HEK293 (cell line): ENCODE results near the gene RORC.
A peak's percentile ranks its signal among the peaks of the same experiment; 100 is the strongest.

Experiments
- CTCF ChIA-PET: fragments of 350-600 bp; formaldehyde crosslinking; extraction: SDS; loops from one replicate; lab custom pipeline; 2021; ENCODE audit warnings: antibody characterized with exemption; lab: Yijun Ruan, JAX
- POLR2A ChIA-PET: fragments of 300-600 bp; formaldehyde crosslinking; extraction: SDS; loops from one replicate; lab custom pipeline; 2020; ENCODE audit warnings: antibody characterized with exemption, inconsistent platforms; lab: Yijun Ruan, JAX
- H3K27ac ChIP-seq: fragments of 200-500 bp; sonication (Bioruptor generic); 2 replicates; pipeline ENCODE4 v1.5.1; 2014; ENCODE audit warnings: low read depth, low read length, control low read depth, inconsistent platforms; ENCODE audit errors: extremely low read depth
- H3K36me3 ChIP-seq, 2 experiments: fragments of 200-500 bp in 1 of 2; sonication (Bioruptor generic) in 1 of 2; 1 replicate in 1 of 2; 2 replicates in 1 of 2; pipeline ENCODE4 v1.5.1; 2014 to 2017; ENCODE audit warnings: inconsistent platforms in 2 of 2, low read length in 2 of 2; ENCODE audit not compliant: control insufficient read depth in 2 of 2, insufficient read depth in 1 of 2
- H3K4me1 ChIP-seq: fragments of 200-500 bp; sonication (Bioruptor generic); 2 replicates; pipeline ENCODE4 v1.5.1; 2014; ENCODE audit warnings: mild to moderate bottlenecking, low read length, inconsistent platforms; ENCODE audit not compliant: control insufficient read depth, insufficient read depth
- H3K4me3 ChIP-seq: 2 replicates; pipeline ENCODE4 v1.5.1; 2011; ENCODE audit warnings: low read depth, mild to moderate bottlenecking, control low read depth, low read length, moderate library complexity
- H3K9me3 ChIP-seq: fragments of 200-500 bp; sonication (Bioruptor generic); 2 replicates; pipeline ENCODE4 v1.5.1; 2014; ENCODE audit warnings: low read depth, low read length, inconsistent platforms; ENCODE audit not compliant: control insufficient read depth, insufficient read depth
- BCL11B ChIP-seq: fragments of 450-650 bp; formaldehyde crosslinking; IDR thresholded peaks from 2 replicates; pipeline ENCODE4 v1.5.1; 2016; ENCODE audit warnings: low read depth, missing biosample characterization, missing genetic modification characterization
- EGR2 ChIP-seq: fragments of 450-650 bp; formaldehyde crosslinking; IDR thresholded peaks from 2 replicates; pipeline ENCODE4 v1.5.1; 2016; ENCODE audit warnings: low read depth, missing biosample characterization, missing genetic modification characterization
- HOXD13 ChIP-seq: sonication (generic); formaldehyde crosslinking; IDR thresholded peaks from 2 replicates; pipeline ENCODE4 v1.8.0; 2022; ENCODE audit warnings: missing genetic modification reagents, borderline replicate concordance
- MZF1 ChIP-seq: fragments of 450-650 bp; formaldehyde crosslinking; IDR thresholded peaks from 2 replicates; pipeline ENCODE4 v1.5.1; 2017; ENCODE audit warnings: missing biosample characterization, missing genetic modification characterization, borderline replicate concordance
- OSR2 ChIP-seq: fragments of 450-650 bp; formaldehyde crosslinking; IDR thresholded peaks from 2 replicates; pipeline ENCODE4 v1.5.1; 2016; ENCODE audit warnings: missing biosample characterization, missing genetic modification characterization
- PATZ1 ChIP-seq: fragments of 450-650 bp; formaldehyde crosslinking; IDR thresholded peaks from 2 replicates; pipeline ENCODE4 v1.5.1; 2016; ENCODE audit warnings: missing biosample characterization, missing genetic modification characterization
- RBAK ChIP-seq: fragments of 450-650 bp; formaldehyde crosslinking; IDR thresholded peaks from 2 replicates; pipeline ENCODE4 v1.5.1; 2016; ENCODE audit warnings: missing biosample characterization, missing genetic modification characterization
- SCRT1 ChIP-seq: fragments of 450-650 bp; formaldehyde crosslinking; IDR thresholded peaks from 2 replicates; pipeline ENCODE4 v1.5.1; 2016; ENCODE audit warnings: missing biosample characterization, missing genetic modification characterization, borderline replicate concordance
- WT1 ChIP-seq: fragments of 450-650 bp; formaldehyde crosslinking; IDR thresholded peaks from 2 replicates; pipeline ENCODE4 v1.5.1; 2016; ENCODE audit warnings: missing biosample characterization, missing genetic modification characterization
- ZBTB17 ChIP-seq: fragments of 450-650 bp; formaldehyde crosslinking; IDR thresholded peaks from 2 replicates; pipeline ENCODE4 v1.5.1; 2016; ENCODE audit warnings: missing biosample characterization, missing genetic modification characterization
- ZBTB44 ChIP-seq: fragments of 450-650 bp; IDR thresholded peaks from 2 replicates; pipeline ENCODE4 v1.5.1; 2018; ENCODE audit warnings: missing biosample characterization, mild to moderate bottlenecking, missing genetic modification characterization
- ZFP37 ChIP-seq: fragments of 450-650 bp; formaldehyde crosslinking; IDR thresholded peaks from 2 replicates; pipeline ENCODE4 v1.5.1; 2016; ENCODE audit warnings: missing biosample characterization, missing genetic modification characterization
- ZNF112 ChIP-seq: fragments of 450-650 bp; formaldehyde crosslinking; IDR thresholded peaks from 2 replicates; pipeline ENCODE4 v1.5.0; 2017; ENCODE audit warnings: missing biosample characterization, missing genetic modification characterization
- ZNF133 ChIP-seq: fragments of 450-650 bp; formaldehyde crosslinking; IDR thresholded peaks from 2 replicates; pipeline ENCODE4 v1.5.1; 2016; ENCODE audit warnings: missing biosample characterization, missing genetic modification characterization
- ZNF16 ChIP-seq: fragments of 450-650 bp; formaldehyde crosslinking; IDR thresholded peaks from 2 replicates; pipeline ENCODE4 v1.5.1; 2016; ENCODE audit warnings: low read depth, missing biosample characterization, missing genetic modification characterization
- ZNF174 ChIP-seq: fragments of 450-650 bp; formaldehyde crosslinking; IDR thresholded peaks from 2 replicates; pipeline ENCODE4 v1.5.0; 2017; ENCODE audit warnings: missing biosample characterization, mild to moderate bottlenecking, missing genetic modification characterization
- ZNF18 ChIP-seq: fragments of 450-650 bp; formaldehyde crosslinking; IDR thresholded peaks from 2 replicates; pipeline ENCODE4 v1.5.1; 2016; ENCODE audit warnings: missing biosample characterization, missing genetic modification characterization
- ZNF292 ChIP-seq: fragments of 450-650 bp; formaldehyde crosslinking; IDR thresholded peaks from 2 replicates; pipeline ENCODE4 v1.5.1; 2016; ENCODE audit warnings: low read depth, missing biosample characterization, missing genetic modification characterization, borderline replicate concordance
- ZNF354C ChIP-seq: fragments of 450-650 bp; formaldehyde crosslinking; IDR thresholded peaks from 2 replicates; pipeline ENCODE4 v1.5.1; 2016; ENCODE audit warnings: missing biosample characterization, missing genetic modification characterization, low read depth, borderline replicate concordance
- ZNF426 ChIP-seq: fragments of 450-650 bp; formaldehyde crosslinking; IDR thresholded peaks from 2 replicates; pipeline ENCODE4 v1.5.1; 2017; ENCODE audit warnings: missing biosample characterization, missing genetic modification characterization, mild to moderate bottlenecking, inconsistent platforms, moderate library complexity
- ZNF473 ChIP-seq: fragments of 450-650 bp; formaldehyde crosslinking; IDR thresholded peaks from 2 replicates; pipeline ENCODE4 v1.5.1; 2017; ENCODE audit warnings: missing biosample characterization, missing genetic modification characterization
- ZNF580 ChIP-seq: fragments of 450-650 bp; formaldehyde crosslinking; IDR thresholded peaks from 2 replicates; pipeline ENCODE4 v1.5.1; 2016; ENCODE audit warnings: missing biosample characterization, missing genetic modification characterization
- ZNF610 ChIP-seq: fragments of 450-650 bp; formaldehyde crosslinking; IDR thresholded peaks from 2 replicates; pipeline ENCODE4 v1.5.1; 2016; ENCODE audit warnings: missing biosample characterization, missing genetic modification characterization, borderline replicate concordance
- ZNF639 ChIP-seq: fragments of 450-650 bp; formaldehyde crosslinking; IDR thresholded peaks from 2 replicates; pipeline ENCODE4 v1.5.1; 2016; ENCODE audit warnings: missing biosample characterization, missing genetic modification characterization
- ZNF658 ChIP-seq: fragments of 450-650 bp; formaldehyde crosslinking; IDR thresholded peaks from 2 replicates; pipeline ENCODE4; 2016; ENCODE audit warnings: missing biosample characterization, missing genetic modification characterization
- ZNF692 ChIP-seq: fragments of 450-650 bp; formaldehyde crosslinking; IDR thresholded peaks from 2 replicates; pipeline ENCODE4 v1.5.1; 2016; ENCODE audit warnings: missing biosample characterization, missing genetic modification characterization
- ZSCAN5A ChIP-seq: fragments of 450-650 bp; formaldehyde crosslinking; IDR thresholded peaks from 2 replicates; pipeline ENCODE4 v1.5.1; 2016; ENCODE audit warnings: missing biosample characterization, missing genetic modification characterization

Gene RORC

GRCh38 chr1:151809985-151810556, 21.5 kb downstream of the RORC start (continued):
- 0 out of 2 replicates have a peak, but pooled peaks have one; percentile 53 for TF ChIP-seq ZBTB44
- no peak for TF ChIP-seq MZF1 (tag by site-specific recombination)
- no peak for TF ChIP-seq ZNF426
- TF ChIP-seq RBAK (tag by site-specific recombination): no peak
- no peak for TF ChIP-seq ZNF354C (tag by site-specific recombination)
- TF ChIP-seq ZFP37 (tag by site-specific recombination): no peak
- TF ChIP-seq ZNF16: no peak
- peak; percentile 52; the same call in 1 of the 2 replicates for TF ChIP-seq ZBTB17
- no peak for TF ChIP-seq OSR2
- TF ChIP-seq ZNF174: no peak
- no peak for TF ChIP-seq ZNF133 (tag by site-specific recombination)
- TF ChIP-seq SCRT1 (tag by site-specific recombination): no peak
- TF ChIP-seq PATZ1: 0 out of 2 replicates have a peak, but pooled peaks have one; percentile 31
- TF ChIP-seq BCL11B (tag by site-specific recombination): peak; percentile 77
- TF ChIP-seq HOXD13: no peak
- peak; percentile 61 for TF ChIP-seq WT1 (tag by site-specific recombination)
- TF ChIP-seq ZNF292 (tag by site-specific recombination): no peak
- TF ChIP-seq ZNF112 (tag by site-specific recombination): no peak

- H3K36me3 ChIP-seq: no peaks in the 10 kb centered on the region
- H3K9me3 ChIP-seq: no peaks in the 10 kb centered on the region
- H3K27ac ChIP-seq: no peak overlapping the region
- H3K4me1 ChIP-seq: no peaks in the 10 kb centered on the region
- CTCF ChIA-PET: interaction anchor here (1.1 kb wide), 1 partner anchor 27 kb away, joined by 6 read pairs; no protein-coding TSS in a partner anchor
- POLR2A ChIA-PET: interaction anchor here (0.6 to 0.7 kb wide), 2 partner anchors 20 to 350 kb away, joined by 3 read pairs; partner anchors contain the start of gene POGZ
- no peak overlapping the region for H3K4me3 ChIP-seq
- TF ChIP-seq ZSCAN5A (no peak), ZNF580 (tag by site-specific recombination) (no peak), ZNF18 (peak; percentile 48; the same call in 1 of the 2 replicates), EGR2 (tag by site-specific recombination) (peak; percentile 12; the same call in 1 of the 2 replicates), ZNF658 (tag by site-specific recombination) (no peak), ZNF610 (tag by site-specific recombination) (no peak), ZNF473 (tag by site-specific recombination) (no peak), ZNF639 (tag by site-specific recombination) (no peak), ZNF692 (tag by site-specific recombination) (peak; percentile 59; the same call in 1 of the 2 replicates)
These were observed 22.2 kb downstream of the RORC start for GRCh38 chr1:151809290-151809984.
